ENCODE measurements around the gene DENND4B.

DENND4B gene

GRCh38 chr1:153945131-153945794, 1.3 kb downstream of the DENND4B start:
- peak; percentile 59 to 64 for DNase-seq (ENCODE audit: low read depth in 2 of 2)

DNA sequence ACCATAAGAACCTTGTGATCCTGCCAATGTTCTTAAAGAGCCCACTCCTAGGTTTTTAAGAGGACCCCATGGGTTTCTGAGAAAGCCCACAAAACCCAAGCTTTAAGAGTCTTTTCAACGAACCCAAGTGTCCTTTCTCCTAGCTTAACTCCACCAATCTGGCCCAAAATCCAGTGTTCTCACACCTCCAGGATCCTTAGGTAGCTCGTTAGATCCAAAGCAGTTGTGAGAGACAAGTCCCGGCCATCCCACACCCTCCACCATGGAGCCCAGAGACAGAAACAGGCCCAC, 1.7 kb downstream of the DENND4B start:
- DNase-seq (ENCODE audit: low read depth in 2 of 2): no peak

GRCh38 chr1:153944005-153944826, 2.3 kb downstream of the DENND4B start:
- DNase-seq (ENCODE audit: low read depth in 2 of 2): no peak

- DNase-seq (ENCODE audit: low read depth in 2 of 2): no peak
Observed at GRCh38 chr1:153942766-153943549, 3.6 kb downstream of the DENND4B start.

DNA sequence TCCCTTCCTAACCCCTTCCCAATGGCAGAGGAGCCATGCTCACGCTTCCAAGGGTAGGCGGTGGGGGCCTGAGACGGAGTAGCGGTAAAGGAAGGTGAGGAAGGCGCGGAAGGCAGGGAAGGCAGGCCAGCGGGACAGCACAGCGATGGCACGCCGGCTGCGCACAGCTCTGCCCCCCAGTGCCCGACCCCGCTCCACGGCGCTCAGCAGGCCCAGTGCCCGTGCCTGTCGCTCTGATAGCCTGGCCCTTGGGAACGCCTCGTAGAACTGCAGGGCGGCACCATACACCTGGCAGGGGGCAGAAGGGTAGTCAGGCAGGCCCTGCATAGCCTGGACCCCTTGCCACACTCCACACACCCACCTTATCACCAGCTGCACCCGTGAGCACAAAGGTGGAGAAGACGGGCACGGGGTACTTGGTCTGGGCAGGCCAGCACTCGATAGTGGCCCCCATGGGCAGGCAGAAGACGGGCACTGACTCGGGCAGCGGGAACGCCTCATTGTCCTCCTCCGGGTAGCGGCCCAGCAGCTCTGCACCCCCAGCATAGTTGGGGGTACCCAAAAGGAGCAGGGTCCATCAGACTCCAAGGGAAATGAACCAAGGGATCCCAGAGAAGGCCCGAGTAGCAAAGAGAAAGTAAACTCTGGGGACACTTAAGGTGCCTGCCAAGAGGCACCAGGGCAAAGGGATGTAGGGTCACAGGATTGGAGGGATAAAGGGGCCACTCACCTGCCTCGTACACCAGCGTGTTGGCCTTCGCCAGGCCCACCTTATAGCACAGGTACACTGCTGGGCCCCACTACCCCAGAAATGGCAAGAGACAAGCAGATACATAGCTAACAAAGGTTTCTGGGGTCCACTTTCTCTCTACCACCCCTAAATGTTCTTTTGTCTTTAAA, 4.4 kb downstream of the DENND4B start:
- no peak for DNase-seq (ENCODE audit: low read depth in 2 of 2)

DNA sequence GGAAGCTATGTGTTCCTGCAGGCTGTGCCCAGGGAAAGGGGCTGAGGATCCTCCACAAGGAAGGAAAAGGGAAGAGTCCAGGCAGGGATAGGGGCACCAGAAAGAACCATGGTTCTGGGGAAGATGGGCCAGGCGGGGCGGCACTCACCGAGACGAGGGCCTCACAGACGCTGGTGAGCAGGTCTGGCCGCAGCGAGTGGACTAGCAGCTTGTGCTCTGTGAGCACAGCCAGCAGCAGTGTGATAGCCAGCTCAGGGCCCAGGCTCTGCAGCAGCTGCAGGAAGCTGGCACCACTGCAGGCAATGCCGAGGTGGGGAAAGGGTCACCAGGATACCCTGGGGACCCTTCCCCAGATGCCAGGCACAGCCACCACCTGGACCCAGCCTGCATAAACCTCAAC, 5.8 kb downstream of the DENND4B start:
- DNase-seq (ENCODE audit: low read depth in 2 of 2): no peak

- no peak for DNase-seq (ENCODE audit: low read depth in 2 of 2)
Observed at GRCh38 chr1:153939476-153939875, 7.0 kb downstream of the DENND4B start.

GRCh38 chr1:153938996-153939395, 7.5 kb downstream of the DENND4B start:
- DNase-seq (ENCODE audit: low read depth in 2 of 2): no peak

- no peak for DNase-seq (ENCODE audit: low read depth in 2 of 2)
Observed at GRCh38 chr1:153937331-153937730, 9.2 kb downstream of the DENND4B start.

GRCh38 chr1:153936011-153936802, 10.3 kb downstream of the DENND4B start:
- DNase-seq (ENCODE audit: low read depth in 2 of 2): no peak

- DNase-seq (ENCODE audit: low read depth in 2 of 2): no peak
Observed at GRCh38 chr1:153934746-153935145, 11.8 kb downstream of the DENND4B start.

GRCh38 chr1:153933955-153934354, 12.6 kb downstream of the DENND4B start:
- DNase-seq (ENCODE audit: low read depth in 2 of 2): no peak

GRCh38 chr1:153933430-153933829, 13.1 kb downstream of the DENND4B start:
- no peak for DNase-seq (ENCODE audit: low read depth in 2 of 2)

GRCh38 chr1:153932156-153933131, 14.1 kb downstream of the DENND4B start:
- DNase-seq (ENCODE audit: low read depth in 2 of 2): no peak

- DNase-seq (ENCODE audit: low read depth in 2 of 2): no peak
Observed at GRCh38 chr1:153929981-153930948, 16.3 kb downstream of the DENND4B start.

- DNase-seq (ENCODE audit: low read depth in 2 of 2): no peak
Observed at GRCh38 chr1:153929426-153929825, 17.1 kb downstream of the DENND4B start.

DNA sequence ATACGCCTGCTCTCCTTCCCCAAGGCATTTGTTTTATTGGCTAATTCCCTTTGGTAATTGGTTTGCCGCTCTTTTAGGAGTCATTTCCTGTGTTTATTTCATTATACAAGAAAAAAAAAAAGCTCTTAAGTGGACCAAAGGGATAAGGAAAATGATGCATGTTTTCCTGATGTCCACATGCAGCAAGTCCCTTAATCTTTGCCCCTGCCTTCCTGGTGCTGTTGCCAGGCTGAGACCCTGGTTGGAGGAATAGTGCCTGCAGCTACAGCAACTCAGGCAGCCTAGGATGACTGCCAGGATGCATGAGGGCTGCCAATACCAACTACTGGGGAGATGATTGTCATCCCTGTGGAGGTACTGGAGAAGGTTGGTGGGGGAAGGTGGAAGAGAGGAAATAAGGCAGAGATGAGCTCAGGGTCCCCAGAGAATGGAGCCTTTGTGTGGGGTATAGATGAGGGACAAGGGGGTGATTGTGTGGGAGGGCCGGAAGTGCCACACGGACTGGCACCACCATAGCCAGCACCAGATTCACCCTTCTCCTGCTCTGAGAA, 17.7 kb downstream of the DENND4B start:
- no peak for DNase-seq (ENCODE audit: low read depth in 2 of 2)

DNA sequence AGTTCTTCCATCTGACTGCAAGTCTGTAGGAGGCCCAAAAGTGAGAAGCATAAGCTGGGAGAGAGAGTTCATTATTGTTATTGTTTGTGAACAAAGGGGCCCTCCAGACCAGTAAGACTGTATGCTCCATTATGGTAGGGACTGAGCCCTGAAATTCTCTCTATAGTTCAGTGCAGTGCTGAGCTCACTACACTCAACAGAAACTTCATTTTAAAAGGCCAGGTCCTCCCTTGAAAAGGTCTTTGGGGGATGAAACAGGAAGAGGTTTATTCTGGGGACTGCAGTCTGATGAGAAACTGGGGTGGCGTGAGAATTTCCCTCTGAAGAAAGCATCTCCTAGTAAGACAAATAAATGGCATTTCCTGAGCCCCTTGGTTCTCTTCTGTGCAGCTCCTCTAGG, 18.3 kb downstream of the DENND4B start:
- no peak for DNase-seq (ENCODE audit: low read depth in 2 of 2)
